Measurements from ENCODE around the gene MAMDC2. TPM values are rescaled to one million over a fixed set of nuclear protein-coding genes. Genes with fewer than 3 reads are reported as not detected.

MAMDC2 gene
- total and polyA plus RNA-seq, 2 of the 8 experiments (the other 6 are each of a cell fraction or from before 2014, with no cell fraction given): 6.1 to 15.4 TPM

DNA sequence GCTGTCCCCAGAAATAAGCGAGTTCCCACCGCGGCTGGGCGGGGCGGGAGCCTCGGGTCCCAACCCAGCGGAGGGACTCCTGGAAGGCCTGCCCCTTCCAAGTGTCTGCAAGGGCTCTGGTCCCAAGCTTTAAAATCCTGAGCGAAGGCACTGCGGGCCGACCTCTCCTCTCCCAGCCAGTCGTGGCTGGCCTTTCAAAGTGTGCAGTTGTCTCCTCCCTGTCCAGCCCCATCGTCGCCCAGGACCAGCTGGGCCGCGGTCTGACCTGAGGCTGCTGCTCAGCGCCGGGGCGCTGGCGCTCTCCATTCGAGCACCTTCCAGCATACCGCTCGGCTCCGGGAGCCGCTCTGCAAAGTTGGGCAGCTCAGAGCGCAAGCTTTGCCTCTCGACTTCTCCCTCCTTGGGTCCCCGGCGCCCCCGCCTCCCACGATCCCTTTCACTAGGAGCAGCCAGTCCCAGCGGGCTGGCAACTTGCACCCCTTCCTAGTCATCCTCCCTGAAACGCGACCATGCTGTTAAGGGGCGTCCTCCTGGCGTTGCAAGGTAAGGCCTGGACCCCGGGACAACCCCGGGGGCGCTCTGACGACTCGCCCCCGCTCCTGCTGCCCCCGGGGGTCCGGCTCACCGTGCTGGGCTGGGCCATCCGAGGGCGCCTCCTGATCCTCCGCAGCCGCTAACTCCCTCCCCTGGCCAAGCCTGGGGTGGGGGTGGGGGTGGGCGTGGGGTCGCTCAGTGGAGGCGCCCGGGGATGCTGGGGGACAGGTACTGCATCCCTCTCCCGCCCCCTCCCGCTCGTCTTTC is at the start of gene MAMDC2 (continued):
- TF ChIP-seq HDAC6 (IDR thresholded peaks at IDR 0.05; ENCODE audit: low read depth, low read length) (no peak), TAF1 (IDR thresholded peaks at IDR 0.05; ENCODE audit: low read depth, low read length) (peak; percentile 48; the same call in 1 of the 2 replicates), HDAC2 (IDR thresholded peaks at IDR 0.05; ENCODE audit: borderline replicate concordance in 1 of 2, low read depth in 2 of 2, low read length in 2 of 2) (0 out of 4 replicates have a peak, but pooled peaks have one; percentile 1 to 42), POLR2A (IDR thresholded peaks at IDR 0.05; ENCODE audit: control extremely low read depth in 1 of 2, low read depth in 2 of 2, low read length in 2 of 2) (peak; percentile 49 to 72; a peak in 2 of 3 replicates), RBBP5 (IDR thresholded peaks at IDR 0.05; ENCODE audit: borderline replicate concordance, low read depth, low read length) (peak; percentile 16; the same call in 1 of the 2 replicates)

All from H1 (cell line).